HG03159 (cell line): ENCODE results near the gene CERKL.

ENCODE experiments used
- ATAC-seq: cut with Tn5 transposase; IDR thresholded peaks from one replicate; pipeline ENCODE4 v1.9.1; 2021; ENCODE audit warnings: mild to moderate bottlenecking, moderate library complexity; ENCODE audit not compliant: unreplicated experiment

The CERKL gene

DNA sequence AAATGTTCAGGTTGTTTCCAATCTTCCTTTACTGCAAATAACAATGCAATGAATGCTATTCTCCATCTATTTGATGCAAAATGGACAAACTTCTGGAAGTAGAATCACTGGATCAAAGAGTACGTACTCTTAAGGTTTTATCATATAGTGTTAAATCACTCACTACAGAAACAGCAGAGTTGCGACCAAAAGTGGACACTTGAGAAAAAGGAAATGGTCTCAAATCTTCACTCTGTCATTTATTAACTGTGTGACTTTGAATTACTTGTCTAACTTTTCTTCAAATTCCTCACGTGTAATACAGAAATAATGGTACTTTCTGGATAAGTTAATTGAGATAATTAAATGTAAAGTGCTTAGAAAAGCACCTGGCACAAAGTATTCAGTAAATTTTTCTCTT lies 78.1 kb downstream of the CERKL start:
- peak; percentile 58 for ATAC-seq

DNA sequence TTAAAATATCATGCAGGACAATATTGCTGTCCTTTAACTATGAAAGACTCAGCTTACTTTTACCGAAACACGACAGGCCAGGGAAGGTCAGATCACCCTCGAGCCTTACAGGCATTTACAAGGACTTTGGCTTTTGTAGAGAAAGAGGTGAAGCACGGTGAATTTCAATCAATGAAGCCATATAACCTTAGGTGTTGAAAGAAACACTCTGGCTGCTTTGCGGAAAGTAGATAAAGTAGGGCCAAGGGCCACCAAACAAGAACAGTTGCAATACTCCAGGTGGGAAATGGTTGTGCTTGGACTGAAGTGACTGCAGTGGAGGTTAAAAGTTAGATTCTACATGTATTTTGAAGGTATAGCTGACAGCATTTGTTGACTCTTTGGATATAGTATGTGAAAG lies 80.5 kb downstream of the CERKL start:
- ATAC-seq = no peak

DNA sequence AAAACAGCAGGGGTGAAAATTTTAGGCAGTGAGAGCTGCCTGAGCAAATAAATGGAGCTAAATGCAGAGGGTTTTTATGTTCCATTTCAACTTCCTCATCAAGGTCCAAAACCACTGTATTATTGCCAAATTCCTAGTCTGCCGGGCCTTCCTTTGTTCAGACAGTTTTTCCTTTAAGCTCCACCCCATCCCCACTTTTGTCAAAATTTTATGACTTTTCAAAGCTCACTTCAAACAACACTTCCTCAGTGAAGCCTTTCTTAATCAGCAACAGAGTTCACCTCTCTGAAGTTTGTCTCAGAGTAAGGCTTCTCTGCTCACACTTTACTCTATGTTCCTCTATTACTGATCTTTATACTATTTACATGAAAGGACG lies 81.3 kb downstream of the CERKL start:
- no peak for ATAC-seq

DNA sequence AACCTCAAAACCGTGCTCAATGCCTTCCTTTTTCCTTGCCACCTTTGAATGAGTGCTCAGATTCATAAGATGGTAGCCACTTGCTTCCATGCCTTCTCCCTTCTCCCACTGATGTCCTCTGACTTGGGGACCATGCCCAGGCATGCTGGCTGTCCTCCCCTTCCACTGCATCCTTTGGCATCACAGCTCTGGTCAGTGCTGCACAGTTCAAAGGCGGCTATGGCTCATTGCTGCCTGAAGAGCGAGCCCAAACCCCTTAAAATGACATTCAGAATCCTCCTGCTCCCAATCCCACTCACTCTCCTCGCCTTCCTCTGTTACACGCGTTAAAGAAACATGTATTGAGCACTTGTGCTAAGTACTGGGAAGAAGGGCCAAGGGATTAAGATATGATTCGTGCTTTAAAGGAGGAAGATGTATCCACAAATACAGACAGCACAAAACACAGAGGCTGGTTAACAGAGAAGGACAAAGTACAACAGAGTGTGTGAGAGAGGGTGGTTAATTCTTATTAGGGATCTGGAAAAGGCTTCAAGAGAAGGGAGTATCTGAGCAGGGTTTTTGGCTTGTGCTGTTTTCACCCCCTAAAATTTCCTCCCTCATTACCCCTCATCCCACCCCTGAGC lies 81.8 kb downstream of the CERKL start:
- ATAC-seq = no peak

DNA sequence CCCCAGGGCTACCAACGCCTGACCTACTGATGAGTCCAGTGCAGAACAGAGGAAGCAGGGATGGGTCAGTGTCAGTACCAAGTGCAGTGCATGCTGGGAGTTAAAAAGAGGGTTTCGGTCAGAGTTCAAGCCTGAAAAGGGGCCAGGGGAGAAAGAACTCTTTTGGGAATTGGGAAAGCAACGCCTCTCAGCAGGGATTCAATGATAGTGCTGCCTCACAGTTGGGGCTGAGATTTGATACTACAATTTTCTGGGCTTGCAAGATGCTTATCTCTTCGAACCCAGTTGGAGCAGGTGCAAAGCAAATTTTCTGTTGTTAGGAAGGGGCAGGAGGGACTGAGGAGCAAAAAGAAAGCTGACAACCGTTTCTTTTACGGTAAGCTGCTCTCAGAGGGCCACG lies 82.6 kb downstream of the CERKL start:
- ATAC-seq = no peak

DNA sequence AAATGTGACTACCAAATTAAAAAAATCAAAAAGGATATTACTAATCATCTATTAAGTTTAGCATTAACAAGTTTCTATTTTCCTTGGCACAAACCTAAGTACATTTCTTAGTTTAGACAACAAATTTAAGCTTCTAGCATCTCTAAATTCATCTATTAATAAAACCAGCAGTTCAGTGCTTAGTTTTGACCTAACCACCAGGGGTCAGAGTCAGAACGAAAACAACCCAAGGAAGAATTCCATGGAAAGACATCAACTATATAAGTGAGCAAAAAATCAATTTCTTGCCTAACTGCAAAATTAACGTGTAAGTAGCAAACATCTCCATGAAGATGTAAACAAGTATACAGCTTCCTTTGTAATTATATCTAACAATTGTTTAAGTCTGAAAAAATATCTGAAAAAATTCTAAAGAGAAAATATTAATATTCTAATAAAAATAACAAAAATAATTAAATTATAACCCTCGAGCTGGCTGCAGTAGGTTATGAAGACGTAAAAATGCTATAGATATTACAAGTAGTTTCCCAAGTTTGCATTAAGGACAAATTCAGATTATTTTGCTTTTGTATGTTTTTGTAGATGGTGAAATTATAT lies 83.7 kb downstream of the CERKL start:
- ATAC-seq = no peak

DNA sequence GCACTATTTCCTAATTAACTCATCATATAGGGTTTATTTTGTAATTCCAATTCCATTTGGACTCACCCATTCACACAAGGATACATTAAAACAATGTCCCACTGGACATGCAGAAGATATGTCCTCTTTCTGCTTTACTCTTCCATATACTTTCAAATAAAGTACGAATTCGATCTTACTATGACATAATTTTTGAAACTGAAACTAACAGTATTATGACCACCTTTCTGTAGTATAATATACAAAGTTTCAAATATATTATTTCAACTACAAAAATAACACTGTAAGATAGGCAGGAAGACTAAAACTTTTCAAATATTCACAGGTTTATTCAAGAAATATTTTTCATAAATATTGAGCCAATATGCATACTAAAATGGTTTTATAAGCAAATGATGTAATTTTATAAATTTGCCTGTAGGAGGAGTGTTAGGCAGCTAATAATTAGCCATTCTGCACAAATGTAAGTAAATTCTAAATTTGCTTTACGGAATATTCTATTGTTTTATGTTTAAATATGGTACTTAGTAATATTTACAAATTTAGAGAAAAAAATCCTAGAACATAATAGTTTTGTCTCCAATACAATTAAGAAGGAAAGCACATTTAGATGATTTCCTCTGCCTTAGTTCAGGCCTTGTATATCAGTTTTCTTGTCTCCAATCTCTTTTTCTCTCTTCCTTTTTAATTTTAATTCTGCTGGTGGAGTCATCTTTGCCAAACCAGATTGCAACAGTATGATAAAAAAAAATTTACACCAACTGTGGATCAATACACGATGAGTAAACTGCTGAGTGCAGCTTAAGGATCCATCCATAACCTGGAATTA lies 85.9 kb downstream of the CERKL start:
- ATAC-seq = no peak

DNA sequence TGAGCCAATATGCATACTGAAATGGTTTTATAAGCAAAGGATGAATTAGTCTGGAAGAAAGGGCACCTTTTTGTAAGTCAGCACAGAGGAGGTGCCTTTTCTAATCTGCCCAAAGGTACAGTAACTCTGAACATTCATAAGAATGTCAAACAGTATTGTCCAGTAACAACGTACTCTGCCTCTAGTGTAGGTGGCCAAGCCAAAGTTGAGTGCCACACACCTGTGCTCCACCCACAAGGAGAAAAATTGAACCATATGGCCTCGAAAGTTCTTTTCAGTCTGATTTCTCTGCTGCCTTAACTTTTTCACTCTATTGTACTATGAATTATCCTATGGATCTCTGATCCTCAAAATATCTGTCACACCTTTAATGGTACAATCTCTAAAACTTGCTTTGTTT lies 86.8 kb downstream of the CERKL start:
- no peak for ATAC-seq

DNA sequence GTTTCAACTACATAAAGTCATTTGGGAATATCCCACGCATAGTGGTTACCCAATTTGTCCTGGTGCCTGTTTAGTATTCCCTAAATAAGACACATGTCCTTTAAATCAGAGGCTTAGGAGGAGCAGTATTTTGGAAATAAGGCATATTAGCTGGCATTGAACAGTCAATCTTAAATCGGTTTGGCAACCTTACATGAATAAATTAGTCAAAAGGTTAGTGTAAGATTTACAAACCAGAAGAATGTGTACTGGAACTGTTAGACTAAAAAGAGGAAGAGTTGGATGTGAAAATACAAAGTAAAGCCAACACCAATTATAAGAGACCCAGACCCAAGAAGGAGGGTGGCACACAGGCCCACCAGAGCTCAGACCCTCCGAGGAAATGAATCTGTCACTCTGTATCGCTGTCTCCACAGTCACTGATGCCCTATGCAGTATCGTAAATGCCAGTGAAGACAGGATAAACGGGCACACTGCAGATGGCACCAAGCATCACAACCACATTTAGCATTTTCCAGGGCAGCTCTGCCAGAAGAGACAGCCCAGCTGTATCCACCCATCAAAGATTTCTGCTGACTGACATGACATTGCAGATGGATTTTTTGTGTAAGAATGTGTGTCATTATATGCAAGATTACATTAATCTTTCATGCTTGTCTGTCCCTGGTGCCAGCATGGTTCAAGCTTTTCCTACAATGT lies 90.4 kb downstream of the CERKL start:
- ATAC-seq = no peak

DNA sequence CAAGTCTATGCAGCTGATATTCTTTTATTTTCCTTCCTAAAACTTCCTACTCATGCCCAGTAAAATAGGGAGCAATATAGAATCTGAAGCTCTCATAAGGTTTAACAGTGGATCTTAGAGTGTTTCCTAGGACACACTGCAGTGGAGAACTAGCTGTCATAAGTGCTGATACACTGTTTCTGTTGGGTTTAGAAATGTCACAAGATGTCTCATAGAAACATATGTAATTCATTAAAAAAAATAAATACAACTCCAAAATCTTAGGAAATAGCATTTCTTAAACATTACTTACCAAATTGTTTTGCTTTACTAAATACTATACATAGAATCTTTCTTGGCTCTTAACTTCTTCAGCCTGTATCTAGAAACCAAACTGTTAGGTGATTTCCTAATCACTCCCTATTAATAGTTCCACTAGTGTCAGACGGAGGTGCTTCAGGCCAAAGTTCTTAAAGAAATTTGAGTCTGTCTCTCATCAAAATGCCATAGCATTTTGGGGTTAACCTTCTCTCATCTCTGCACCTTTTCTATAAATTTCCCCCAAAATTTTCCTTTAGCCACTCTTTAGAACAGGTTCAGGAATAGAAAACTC lies 93.7 kb downstream of the CERKL start:
- no peak for ATAC-seq

DNA sequence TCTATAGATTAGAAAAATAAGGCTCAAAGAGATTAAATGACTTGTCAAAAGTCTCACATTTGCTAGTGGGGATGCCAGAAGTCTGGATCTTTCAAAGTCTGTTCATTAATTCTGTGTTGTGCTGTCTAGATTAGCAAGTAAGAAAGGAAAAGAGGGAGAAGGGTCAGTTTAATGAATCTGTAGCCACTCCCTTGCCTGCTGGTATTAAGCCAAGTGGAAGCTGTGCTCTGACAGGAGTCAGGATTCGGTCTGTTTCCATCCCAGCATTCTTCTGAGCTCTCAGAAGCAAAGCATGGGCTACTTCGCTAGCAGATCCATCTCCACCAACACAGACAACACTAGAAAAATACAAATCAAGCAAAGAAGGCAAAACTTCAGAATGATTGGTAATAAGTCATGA lies 98.5 kb downstream of the CERKL start:
- no peak for ATAC-seq

DNA sequence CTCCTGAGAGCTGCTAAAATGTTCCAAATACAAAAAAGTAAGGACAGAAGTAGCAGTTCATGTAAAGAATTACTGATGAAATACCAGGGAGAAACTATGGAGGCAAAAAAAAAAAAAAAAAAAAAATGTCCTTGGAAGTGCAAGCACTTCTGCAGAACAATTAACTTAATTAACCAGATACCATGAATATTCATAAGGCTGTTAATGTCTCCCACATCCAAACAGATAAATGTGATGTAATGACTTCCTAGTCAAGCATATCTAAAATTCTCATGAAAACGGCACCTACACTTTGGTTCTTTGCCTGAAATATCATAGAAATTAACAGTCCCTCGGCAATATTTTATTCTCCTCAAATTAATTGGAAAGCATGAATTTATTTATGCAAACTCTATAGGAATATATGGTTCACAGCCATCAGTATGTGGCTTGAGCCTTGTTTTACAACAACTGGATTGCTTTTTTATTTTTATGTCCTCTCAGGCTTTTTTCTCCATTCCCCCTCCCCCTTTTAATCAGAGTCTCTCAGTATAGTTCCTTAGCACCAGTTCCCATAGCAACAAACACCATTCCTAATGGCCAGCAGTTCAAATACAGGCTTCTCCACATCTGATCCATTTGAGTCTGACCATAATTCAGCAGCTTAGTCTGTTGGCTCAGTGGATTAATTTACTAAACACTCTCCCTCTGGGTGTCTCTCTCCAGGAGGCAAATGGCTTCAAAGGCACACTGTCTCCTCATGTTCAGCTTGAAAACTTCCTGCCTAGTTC lies 102.7 kb downstream of the CERKL start:
- no peak for ATAC-seq

DNA sequence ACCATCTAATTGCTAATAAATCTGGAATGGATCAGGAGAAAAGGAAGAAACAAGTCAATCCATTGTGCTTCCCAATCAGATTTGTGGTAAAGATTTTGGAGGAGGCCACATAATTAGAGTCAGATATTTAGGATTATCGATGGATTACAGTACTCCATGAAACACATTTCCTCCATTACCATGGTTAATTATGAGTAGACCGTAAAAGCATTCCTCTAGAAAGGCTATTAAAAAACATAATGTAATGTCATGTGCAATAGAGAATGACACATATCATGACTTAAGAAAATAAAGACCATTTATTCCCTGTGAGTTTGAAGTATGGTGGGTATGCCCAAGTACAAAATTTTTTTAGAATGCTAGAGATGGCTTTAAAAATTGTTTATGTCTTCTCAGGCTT lies 103.7 kb downstream of the CERKL start:
- no peak for ATAC-seq

DNA sequence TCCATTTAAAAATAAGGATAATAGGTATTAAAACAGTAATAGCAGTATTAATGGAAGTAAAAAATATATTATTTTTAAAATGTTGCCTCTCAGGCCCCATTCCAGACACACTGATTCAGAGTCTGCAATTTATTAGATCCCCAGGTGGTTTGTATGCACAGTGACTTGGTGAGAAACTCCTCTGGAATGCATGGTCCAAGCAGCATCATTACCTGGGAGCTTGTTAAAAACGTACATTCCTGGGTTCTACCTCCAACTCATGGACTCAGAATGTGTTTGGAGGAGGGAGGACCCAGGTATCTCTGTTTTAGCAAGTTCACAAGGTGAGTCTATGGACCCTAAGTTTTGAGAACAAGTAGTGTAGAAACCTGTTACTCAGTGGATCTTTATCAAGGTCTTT lies 104.1 kb downstream of the CERKL start:
- ATAC-seq = no peak

DNA sequence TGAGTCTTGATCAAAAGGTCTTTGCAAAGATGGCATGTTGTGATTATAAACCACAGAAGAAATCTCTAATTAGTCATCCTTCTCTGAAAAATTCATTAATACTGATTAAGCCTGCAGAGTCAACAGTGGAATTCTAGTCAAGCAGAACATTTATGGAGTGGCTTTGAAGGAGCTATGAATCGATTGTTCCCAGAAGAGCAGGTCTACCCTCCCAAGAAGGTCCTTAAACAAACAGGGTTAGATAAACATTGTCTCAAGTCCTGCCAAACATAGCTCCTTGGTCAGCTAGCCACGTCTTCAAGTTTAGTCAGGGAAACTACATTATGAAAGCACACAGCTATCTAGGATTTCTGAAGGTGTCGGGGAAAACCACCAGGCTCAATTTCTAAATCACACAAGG lies 110.8 kb downstream of the CERKL start:
- no peak for ATAC-seq

DNA sequence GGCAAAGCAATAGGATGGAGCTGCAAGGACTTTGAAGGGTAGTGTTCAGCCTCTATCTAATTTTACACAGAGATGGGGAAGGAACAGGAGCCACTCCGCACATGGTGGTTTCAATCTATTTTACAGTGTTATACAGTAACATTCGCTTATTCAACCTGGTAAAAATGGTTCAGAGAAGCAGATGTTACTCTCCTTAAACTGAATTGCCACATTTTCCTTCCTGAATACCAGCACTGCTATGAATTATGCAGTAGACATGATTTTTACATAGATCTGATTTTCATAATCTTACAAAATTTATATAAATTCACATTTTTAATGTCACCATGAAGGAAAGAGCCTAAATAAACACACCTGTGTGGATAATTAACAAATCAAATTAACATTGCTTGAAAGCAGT lies 114.7 kb downstream of the CERKL start:
- no peak for ATAC-seq

DNA sequence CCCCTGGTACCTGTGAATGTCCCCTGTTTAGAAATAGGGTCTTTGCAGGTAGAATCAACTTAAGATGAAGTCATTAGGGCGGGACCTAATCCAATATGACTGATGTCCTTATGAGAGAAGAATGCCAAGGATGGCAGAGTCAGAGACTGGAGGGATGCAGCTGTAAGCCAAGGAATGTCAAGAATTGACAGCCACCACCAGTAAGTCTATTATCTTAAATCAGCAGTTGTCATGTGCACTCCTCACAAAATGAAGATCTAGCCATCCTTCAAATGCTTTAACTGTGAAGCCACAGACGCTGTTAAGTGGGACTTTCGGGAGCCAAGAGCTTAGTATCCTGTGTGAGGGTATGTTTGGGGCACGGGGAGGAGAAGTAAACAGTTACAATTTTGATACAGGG lies 116.5 kb downstream of the CERKL start:
- ATAC-seq = no peak

DNA sequence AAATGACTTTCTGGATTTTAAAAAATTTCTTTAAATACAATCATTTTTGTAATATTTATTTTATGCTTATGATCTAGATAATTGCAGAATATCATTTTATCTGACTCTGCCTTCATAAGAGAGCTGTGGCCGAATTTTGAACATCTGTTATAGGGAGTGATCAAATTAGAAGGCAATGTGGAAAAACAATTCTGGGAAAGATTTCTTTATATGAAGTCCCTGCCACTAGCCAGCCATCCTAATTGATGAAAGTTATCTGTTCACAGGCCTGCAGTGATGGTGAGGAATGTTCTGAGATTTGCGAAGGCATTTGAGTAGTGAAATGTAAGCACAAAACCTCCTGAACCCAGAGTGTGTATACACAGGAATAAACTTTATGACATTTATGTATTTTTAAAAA lies 120.2 kb downstream of the CERKL start:
- no peak for ATAC-seq

DNA sequence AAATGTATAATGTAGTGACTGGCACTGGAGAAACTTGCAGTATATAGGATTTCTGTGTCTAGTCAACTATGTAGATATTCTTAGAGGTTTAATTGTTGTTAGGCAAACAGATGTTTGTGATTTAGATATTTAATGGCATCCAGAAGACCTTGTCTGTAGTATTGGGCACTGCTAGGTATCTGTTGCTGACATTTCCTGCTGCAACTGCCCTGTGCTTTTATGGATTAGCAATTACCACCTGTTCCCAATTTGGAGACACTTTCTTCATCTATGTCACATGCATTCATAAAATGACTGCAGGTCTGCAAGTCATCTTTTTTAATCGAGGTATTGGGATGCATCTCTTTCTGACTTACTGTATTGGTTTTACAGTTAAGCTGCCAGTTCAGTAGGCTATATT lies 128.5 kb downstream of the CERKL start:
- no peak for ATAC-seq

DNA sequence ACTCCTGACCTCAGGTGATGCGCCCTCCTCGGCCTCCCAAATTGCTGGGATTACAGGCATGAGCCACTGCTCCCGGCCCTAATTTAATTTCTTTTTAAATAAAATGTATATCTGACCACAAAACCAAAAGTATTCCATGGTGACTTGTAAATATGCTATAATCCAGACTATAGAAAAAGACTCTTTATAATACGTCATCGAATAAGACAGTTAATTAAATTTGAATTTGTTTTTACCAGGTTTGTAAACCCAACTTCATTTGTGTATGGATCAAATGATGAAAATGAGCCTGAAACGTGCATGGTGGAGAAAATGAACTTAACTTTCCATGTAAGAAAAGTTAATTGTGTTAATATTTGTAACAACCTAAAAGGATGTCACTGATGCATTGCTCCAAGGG lies 129.8 kb downstream of the CERKL start:
- ATAC-seq = no peak

DNA sequence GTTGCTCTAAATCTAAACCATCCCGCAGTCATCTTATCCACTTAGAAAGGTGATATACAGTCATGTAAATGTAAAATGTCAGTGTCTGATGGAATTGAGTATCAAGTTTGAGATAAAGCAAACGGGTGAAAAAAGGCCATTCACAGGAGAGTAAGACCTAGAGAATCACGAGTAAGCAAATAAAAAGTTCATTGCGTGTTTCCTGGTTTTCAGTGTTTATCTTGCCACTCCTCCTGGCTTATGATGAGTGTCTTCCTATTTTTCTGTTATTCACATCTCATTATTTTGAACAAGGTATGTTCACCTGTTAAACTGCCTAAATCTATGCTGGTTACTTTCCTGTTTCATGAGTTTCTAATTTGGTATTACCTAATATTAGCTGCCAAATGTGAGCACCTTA lies 130.9 kb downstream of the CERKL start:
- ATAC-seq = no peak
